H1 (cell line): ENCODE results near the gene MED12L. TPM values are rescaled to one million over a fixed set of nuclear protein-coding genes. Genes with fewer than 3 reads are reported as not detected.

Experiments used
- CTCF ChIA-PET: fragments of 300-600 bp; sonication (Branson Sonifier 250); formaldehyde crosslinking; loops from one replicate; lab custom pipeline; 2021; ENCODE audit not compliant: partially characterized antibody; lab: Charles Lee
- POLR2A ChIA-PET: fragments of 300-600 bp; sonication (Branson Sonifier 250); formaldehyde crosslinking; loops from one replicate; lab custom pipeline; 2021; ENCODE audit warnings: inconsistent platforms; ENCODE audit not compliant: partially characterized antibody; lab: Charles Lee
- DNase-seq, 2 experiments: peaks; one replicate each; pipeline versions ENCODE4 v3.0.0 to v3.0.0-alpha.2; 2010 to 2022; ENCODE audit warnings: low spot score in 2 of 2, low read depth in 1 of 2, mixed read lengths in 1 of 2
- FAIRE-seq: peaks from 2 replicates; lab custom pipeline; 2011; peaks lifted over from hg19 to GRCh38; lab: Jason Lieb, UNC
- H2AFZ ChIP-seq: 2 replicates; pipeline ENCODE4 v1.8.1; 2012; ENCODE audit warnings: low read length, inconsistent platforms
- H2AK5ac ChIP-seq: 2 replicates; pipeline ENCODE4 v1.6.1; 2013; ENCODE audit warnings: low read depth, low read length
- H2BK120ac ChIP-seq: replicated peaks from 2 replicates; pipeline ENCODE3; 2013; ENCODE audit warnings: low read depth, low read length, inconsistent platforms
- H2BK12ac ChIP-seq: 2 replicates; pipeline ENCODE4 v1.6.1; 2013; ENCODE audit warnings: low read depth, low read length
- H2BK15ac ChIP-seq: 2 replicates; pipeline ENCODE4 v1.6.1; 2013; ENCODE audit warnings: low read length
- H2BK20ac ChIP-seq: 2 replicates; pipeline ENCODE4 v1.6.1; 2013; ENCODE audit warnings: low read length
- H2BK5ac ChIP-seq: 2 replicates; pipeline ENCODE4 v1.6.1; 2013; ENCODE audit warnings: low read depth, low read length
- H3K14ac ChIP-seq: 2 replicates; pipeline ENCODE4 v1.6.1; 2013; ENCODE audit warnings: inconsistent platforms; ENCODE audit not compliant: insufficient read length
- H3K18ac ChIP-seq: 2 replicates; pipeline ENCODE4 v1.6.1; 2013; ENCODE audit warnings: low read length; ENCODE audit errors: extremely low read depth
- H3K23ac ChIP-seq: 2 replicates; pipeline ENCODE4 v1.6.1; 2013; ENCODE audit warnings: inconsistent platforms; ENCODE audit not compliant: insufficient read length
- H3K23me2 ChIP-seq: 2 replicates; pipeline ENCODE4 v1.6.1; 2013; ENCODE audit warnings: low read depth, low read length
- H3K27ac ChIP-seq: 2 replicates; pipeline ENCODE4 v1.6.1; 2011; ENCODE audit warnings: low read depth, low read length, inconsistent platforms
- H3K27me3 ChIP-seq, 4 experiments: replicated peaks in 1 of 4; 1 replicate in 1 of 4; 2 replicates in 3 of 4; pipeline versions ENCODE4 v1.6.1 to v1.8.1; 2011 to 2013; ENCODE audit warnings: low read length in 3 of 4, mild to moderate bottlenecking in 3 of 4, inconsistent platforms in 2 of 4, mixed read lengths in 2 of 4, moderate library complexity in 1 of 4; ENCODE audit not compliant: control insufficient read depth in 3 of 4, insufficient read depth in 3 of 4; ENCODE audit errors: extremely low read depth in 1 of 4
- H3K36me3 ChIP-seq, 4 experiments: 2 replicates each; pipeline versions ENCODE4 v1.6.1 to v1.8.1; 2011 to 2013; ENCODE audit warnings: mild to moderate bottlenecking in 4 of 4, low read length in 3 of 4, moderate library complexity in 2 of 4, control low read depth in 1 of 4, inconsistent platforms in 1 of 4; ENCODE audit not compliant: insufficient read depth in 4 of 4, control insufficient read depth in 2 of 4
- H3K4ac ChIP-seq: replicated peaks from 2 replicates; pipeline ENCODE3; 2013; ENCODE audit warnings: low read length, low read depth, mixed read lengths, inconsistent platforms; ENCODE audit not compliant: insufficient read length
- H3K4me1 ChIP-seq, 4 experiments: replicated peaks in 1 of 4; 1 replicate in 1 of 4; 2 replicates in 3 of 4; pipeline versions ENCODE4 v1.6.1 to v1.8.1; 2011 to 2013; ENCODE audit warnings: low read length in 3 of 4, inconsistent platforms in 2 of 4, mixed read lengths in 1 of 4; ENCODE audit not compliant: insufficient read depth in 4 of 4, control insufficient read depth in 3 of 4
- H3K4me2 ChIP-seq, 2 experiments: 2 replicates each; pipeline versions ENCODE4 v1.6.1 to v1.8.1; 2011 to 2013; ENCODE audit warnings: low read depth in 2 of 2, low read length in 2 of 2, control low read depth in 1 of 2, inconsistent platforms in 1 of 2, mild to moderate bottlenecking in 1 of 2; ENCODE audit not compliant: insufficient read depth in 1 of 2
- H3K4me3 ChIP-seq, 4 experiments: fragments of 200-600, 300-600 bp in 1 of 4; sonication (generic), shearing (Covaris generic), sonication (Bioruptor Twin) in 1 of 4; 2 replicates each; pipeline versions ENCODE4 v1.5.1 to v1.8.1; 2011 to 2016; ENCODE audit warnings: low read length in 4 of 4, low read depth in 3 of 4, control low read depth in 2 of 4, inconsistent platforms in 2 of 4, mild to moderate bottlenecking in 2 of 4, mixed read lengths in 1 of 4, moderate library complexity in 1 of 4; ENCODE audit not compliant: insufficient read depth in 2 of 4; ENCODE audit errors: extremely low read depth in 1 of 4
- H3K56ac ChIP-seq: replicated peaks from 2 replicates; pipeline ENCODE3; 2013; ENCODE audit warnings: low read depth, mild to moderate bottlenecking, mixed read lengths, low read length, inconsistent platforms; ENCODE audit not compliant: insufficient read length
- H3K79me1 ChIP-seq: 2 replicates; pipeline ENCODE4 v1.6.1; 2013; ENCODE audit warnings: low read depth, low read length, control low read depth
- H3K79me2 ChIP-seq, 2 experiments: 2 replicates each; pipeline versions ENCODE4 v1.6.1 to v1.8.1; 2012 to 2013; ENCODE audit warnings: low read length in 2 of 2, mild to moderate bottlenecking in 2 of 2, inconsistent platforms in 1 of 2; ENCODE audit not compliant: insufficient read depth in 2 of 2, control insufficient read depth in 1 of 2
- H3K9ac ChIP-seq, 4 experiments: replicated peaks in 1 of 4; 1 replicate in 1 of 4; 2 replicates in 3 of 4; pipeline versions ENCODE4 v1.6.1 to v1.8.1; 2011 to 2013; ENCODE audit warnings: low read depth in 3 of 4, low read length in 3 of 4, control low read depth in 2 of 4, mild to moderate bottlenecking in 2 of 4, moderate library complexity in 2 of 4, inconsistent platforms in 1 of 4; ENCODE audit errors: extremely low read depth in 1 of 4
- H3K9me3 ChIP-seq, 2 experiments: 2 replicates each; pipeline versions ENCODE4 v1.6.1 to v1.8.1; 2012 to 2013; ENCODE audit warnings: mild to moderate bottlenecking in 2 of 2, moderate library complexity in 2 of 2, control low read depth in 1 of 2, inconsistent platforms in 1 of 2, low read depth in 1 of 2, low read length in 1 of 2, mixed read lengths in 1 of 2; ENCODE audit not compliant: insufficient read depth in 2 of 2
- H4K20me1 ChIP-seq, 2 experiments: replicated peaks in 1 of 2; 2 replicates each; pipeline versions ENCODE3 to v1.8.1; 2011 to 2013; ENCODE audit warnings: inconsistent platforms in 2 of 2, low read length in 2 of 2, mild to moderate bottlenecking in 1 of 2; ENCODE audit not compliant: insufficient read depth in 2 of 2, control insufficient read depth in 1 of 2
- H4K5ac ChIP-seq: 2 replicates; pipeline ENCODE4 v1.6.1; 2013; ENCODE audit warnings: low read length, low read depth, mixed read lengths, inconsistent platforms; ENCODE audit not compliant: insufficient read length
- H4K8ac ChIP-seq: 2 replicates; pipeline ENCODE4 v1.8.0; 2013; ENCODE audit warnings: mild to moderate bottlenecking, moderate library complexity, low read length, inconsistent platforms; ENCODE audit not compliant: insufficient read depth; ENCODE audit errors: extremely low read depth
- H4K91ac ChIP-seq: replicated peaks from 2 replicates; pipeline ENCODE3; 2013; ENCODE audit warnings: low read length, mixed read lengths, inconsistent platforms; ENCODE audit not compliant: insufficient read length
- JUND ChIP-seq: IDR thresholded peaks from 2 replicates; pipeline ENCODE4 v1.6.1; 2011; ENCODE audit warnings: mild to moderate bottlenecking, improper control_type of control experiment, low read length
- KDM5A ChIP-seq: fragments of 200-600 bp; IDR thresholded peaks from 2 replicates; pipeline ENCODE4 v1.7.1; 2012; ENCODE audit warnings: mild to moderate bottlenecking, low read length, inconsistent platforms, mixed read lengths
- RAD21 ChIP-seq, 2 experiments: IDR thresholded peaks in 1 of 2; conservative IDR thresholded peaks in 1 of 2; 2 replicates each; pipeline ENCODE4 v1.6.1; 2011; ENCODE audit warnings: low read depth in 2 of 2, low read length in 2 of 2, improper control_type of control experiment in 1 of 2, inconsistent platforms in 1 of 2, mild to moderate bottlenecking in 1 of 2, moderate library complexity in 1 of 2
- YY1 ChIP-seq: IDR thresholded peaks from 2 replicates; pipeline ENCODE4 v1.6.1; 2011; ENCODE audit warnings: low read depth, mild to moderate bottlenecking, low read length
- WGBS, 2 experiments: shearing (Covaris generic) in 1 of 2; methylation state at CpG; one replicate each; pipeline versions ENCODE4 v1.1.6 to v1.1.7; 2013 to 2015; ENCODE audit warnings: low lambda C conversion rate in 2 of 2, mixed read lengths in 2 of 2, inconsistent platforms in 1 of 2, low coverage in 1 of 2, missing lambda C conversion rate in 1 of 2; ENCODE audit not compliant: insufficient replicate concordance in 2 of 2, insufficient coverage in 1 of 2, insufficient read length in 1 of 2; ENCODE audit errors: extremely low coverage in 1 of 2, missing lambda C conversion rate in 1 of 2; 5-methylcytosine and 5-hydroxymethylcytosine counted together
- polyA plus RNA-seq, 7 experiments: library from polyadenylated mRNA; depleted of rRNA in 3 of 7; stranded (reverse) in 5 of 7; unstranded in 2 of 7; fragments of >200 nt in 5 of 7; fragments of 200-250 nt in 2 of 7; gene quantifications; 1 replicate in 5 of 7; 2 replicates in 1 of 7; 4 replicates in 1 of 7; pipeline versions ENCODE4 v1.2.1 to v1.2.3, GENCODE V29; 2011 to 2013; ENCODE audit warnings: missing spikeins in 2 of 7, mixed read lengths in 2 of 7
- total RNA-seq: library from RNA; stranded (reverse); fragmentation: NEBNext Ultra II Directional; extraction: Animal tissue kit (Norgen Biotek cat#: 25700); gene quantifications from 2 replicates; pipeline ENCODE4 v1.2.1, GENCODE V29; 2021
- TF ChIP-seq, protein P1 (sequence below), 3 experiments: IDR thresholded peaks; 1 replicate in 2 of 3; 2 replicates in 1 of 3; pipeline versions ENCODE4 v1.5.1 to v1.6.1; 2011; ENCODE audit warnings: low read length in 3 of 3, mild to moderate bottlenecking in 3 of 3, inconsistent platforms in 2 of 3, low read depth in 1 of 3, moderate library complexity in 1 of 3; ENCODE audit not compliant: insufficient read depth in 1 of 3; ENCODE audit errors: control extremely low read depth in 1 of 3

Gene MED12L
- total and polyA plus RNA-seq, 2 of the 8 experiments (the other 6 are each of a cell fraction or from before 2014, with no cell fraction given), result 3.6 to 26.2 TPM

DNA sequence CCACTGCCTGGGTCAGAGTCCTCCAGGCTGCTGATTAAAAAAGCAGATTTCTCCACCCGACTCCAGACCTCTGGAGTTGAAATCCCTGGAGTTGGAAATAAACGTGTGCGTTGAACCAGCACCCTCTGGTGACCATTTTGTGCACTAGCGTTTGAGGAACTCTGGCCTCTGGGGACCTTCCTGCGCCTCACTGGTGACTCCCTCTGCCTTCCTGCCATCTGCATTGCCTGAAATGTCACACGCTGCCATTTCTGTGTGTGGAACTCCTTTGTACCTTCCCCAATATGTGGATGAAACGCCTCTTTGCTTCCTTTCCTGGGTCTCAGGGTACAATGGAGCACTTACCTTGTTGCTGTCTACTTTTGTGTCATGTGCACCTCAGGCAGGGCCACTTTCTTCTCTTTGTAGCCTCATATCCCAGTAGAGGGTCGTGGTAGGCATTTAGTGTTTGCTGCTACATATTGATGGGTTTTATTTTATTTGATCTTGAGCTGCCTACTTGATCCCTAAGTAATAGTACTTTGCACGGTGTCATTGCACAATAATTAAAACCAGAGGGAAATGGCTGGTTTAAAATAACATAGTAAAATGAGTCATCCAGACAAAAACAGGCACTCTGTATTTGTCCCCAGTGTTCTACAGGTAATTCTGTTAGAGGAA lies 60.7 kb downstream of the MED12L start:
- H3K27ac ChIP-seq, result no peak overlapping the region
- no peak overlapping the region for H3K56ac ChIP-seq
- no peak overlapping the region for H2BK15ac ChIP-seq
- peak overlapping the region; percentile 45; the same call in 1 of the 2 replicates for H2BK12ac ChIP-seq
- no peak overlapping the region for H4K91ac ChIP-seq
- no peaks in the 10 kb centered on the region for H3K79me1 ChIP-seq
- 0 out of 4 replicates have a peak, but pooled peaks cover 0 to 6% of the 10 kb centered on the region in 2 experiments for H3K79me2 ChIP-seq
- no peak overlapping the region; a peak in 1 of 8 replicates for H3K4me3 ChIP-seq
- peak; percentile 99 for FAIRE-seq
- H3K4me1 ChIP-seq, result peaks cover 2 to 14% (median 8%) of the 10 kb centered on the region in 4 experiments; a peak in 6 of 7 replicates
- H3K23ac ChIP-seq, result no peak overlapping the region
- no peak overlapping the region for H3K9ac ChIP-seq
- no peaks in the 10 kb centered on the region for H3K23me2 ChIP-seq
- H2BK20ac ChIP-seq, result 0 out of 2 replicates have a peak overlapping the region, but pooled peaks have one; percentile 6
- H3K4me2 ChIP-seq, result peak overlapping the region in 1 of 2 experiments; percentile 21; a peak in 2 of 4 replicates
- H2AK5ac ChIP-seq, result no peak overlapping the region
- no peak overlapping the region for H4K5ac ChIP-seq
- H3K14ac ChIP-seq, result no peak overlapping the region
- H3K18ac ChIP-seq, result no peak overlapping the region
- POLR2A ChIA-PET, result interaction anchor here (1.3 to 1.4 kb wide), 2 partner anchors 10 to 61 kb away, joined by 3 to 5 read pairs; partner anchors contain the start of gene MED12L
- H4K20me1 ChIP-seq, result no peaks in the 10 kb centered on the region
- no peak overlapping the region for H3K4ac ChIP-seq
- H4K8ac ChIP-seq, result no peak overlapping the region
- peak; percentile 63 to 78 for DNase-seq
- TF ChIP-seq RAD21 (IDR thresholded peaks at IDR 0.05 in 1 of 2, conservative IDR thresholded peaks at IDR 0.05 in 1 of 2; ENCODE audit: low read depth in 2 of 2, low read length in 2 of 2), result peak; percentile 95
- TF ChIP-seq, protein P1, sequence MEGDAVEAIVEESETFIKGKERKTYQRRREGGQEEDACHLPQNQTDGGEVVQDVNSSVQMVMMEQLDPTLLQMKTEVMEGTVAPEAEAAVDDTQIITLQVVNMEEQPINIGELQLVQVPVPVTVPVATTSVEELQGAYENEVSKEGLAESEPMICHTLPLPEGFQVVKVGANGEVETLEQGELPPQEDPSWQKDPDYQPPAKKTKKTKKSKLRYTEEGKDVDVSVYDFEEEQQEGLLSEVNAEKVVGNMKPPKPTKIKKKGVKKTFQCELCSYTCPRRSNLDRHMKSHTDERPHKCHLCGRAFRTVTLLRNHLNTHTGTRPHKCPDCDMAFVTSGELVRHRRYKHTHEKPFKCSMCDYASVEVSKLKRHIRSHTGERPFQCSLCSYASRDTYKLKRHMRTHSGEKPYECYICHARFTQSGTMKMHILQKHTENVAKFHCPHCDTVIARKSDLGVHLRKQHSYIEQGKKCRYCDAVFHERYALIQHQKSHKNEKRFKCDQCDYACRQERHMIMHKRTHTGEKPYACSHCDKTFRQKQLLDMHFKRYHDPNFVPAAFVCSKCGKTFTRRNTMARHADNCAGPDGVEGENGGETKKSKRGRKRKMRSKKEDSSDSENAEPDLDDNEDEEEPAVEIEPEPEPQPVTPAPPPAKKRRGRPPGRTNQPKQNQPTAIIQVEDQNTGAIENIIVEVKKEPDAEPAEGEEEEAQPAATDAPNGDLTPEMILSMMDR (IDR thresholded peaks at IDR 0.05; ENCODE audit: control extremely low read depth in 1 of 3, insufficient read depth in 1 of 3, low read depth in 1 of 3, low read length in 3 of 3), result peak; percentile 82 to 96 (median 95)
- no peak for TF ChIP-seq YY1
- no peak for TF ChIP-seq KDM5A
- TF ChIP-seq JUND, result no peak
- H2BK120ac ChIP-seq, result no peak overlapping the region
- H2BK5ac ChIP-seq, result 0 out of 2 replicates have a peak overlapping the region, but pooled peaks have one; percentile 63
- 34% methylated on average over 9 of the region's 9 CpGs; no CpG with 5 or more reads in 1 of the 2 experiments for WGBS, 2 experiments
- H3K9me3 ChIP-seq, result no peaks in the 10 kb centered on the region
- no peak overlapping the region for H2AFZ ChIP-seq
- H3K27me3 ChIP-seq, result no peaks in the 10 kb centered on the region
- no peaks in the 10 kb centered on the region for H3K36me3 ChIP-seq
- CTCF ChIA-PET, result interaction anchor here (0.7 to 8.9 kb wide), 29 partner anchors 10 to 425 kb away, joined by 3 to 99 read pairs (median 5); partner anchors contain the start of gene MED12L
